ENCODE results near the gene PODNL1.

DNA sequence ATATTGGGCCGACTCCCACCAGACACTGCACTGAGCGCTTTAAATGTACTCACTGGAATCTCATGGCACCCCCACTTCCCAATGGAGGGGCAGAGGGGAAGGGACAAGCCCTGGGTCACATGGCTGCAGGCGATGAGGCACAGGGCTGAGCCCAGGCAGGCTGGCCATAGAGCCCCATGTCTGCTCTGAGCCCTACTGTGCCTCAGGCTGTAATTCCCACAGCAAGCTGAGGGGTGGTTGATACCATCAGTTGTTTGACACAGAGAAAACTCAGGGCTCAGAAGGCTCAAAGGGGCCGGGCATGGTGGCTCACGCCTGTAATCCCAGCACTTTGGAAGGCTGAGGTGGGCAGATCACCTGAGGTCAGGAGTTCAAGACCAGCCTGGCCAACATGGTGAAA, 42.8 kb upstream of the PODNL1 start:
- TF ChIP-seq, protein P1, sequence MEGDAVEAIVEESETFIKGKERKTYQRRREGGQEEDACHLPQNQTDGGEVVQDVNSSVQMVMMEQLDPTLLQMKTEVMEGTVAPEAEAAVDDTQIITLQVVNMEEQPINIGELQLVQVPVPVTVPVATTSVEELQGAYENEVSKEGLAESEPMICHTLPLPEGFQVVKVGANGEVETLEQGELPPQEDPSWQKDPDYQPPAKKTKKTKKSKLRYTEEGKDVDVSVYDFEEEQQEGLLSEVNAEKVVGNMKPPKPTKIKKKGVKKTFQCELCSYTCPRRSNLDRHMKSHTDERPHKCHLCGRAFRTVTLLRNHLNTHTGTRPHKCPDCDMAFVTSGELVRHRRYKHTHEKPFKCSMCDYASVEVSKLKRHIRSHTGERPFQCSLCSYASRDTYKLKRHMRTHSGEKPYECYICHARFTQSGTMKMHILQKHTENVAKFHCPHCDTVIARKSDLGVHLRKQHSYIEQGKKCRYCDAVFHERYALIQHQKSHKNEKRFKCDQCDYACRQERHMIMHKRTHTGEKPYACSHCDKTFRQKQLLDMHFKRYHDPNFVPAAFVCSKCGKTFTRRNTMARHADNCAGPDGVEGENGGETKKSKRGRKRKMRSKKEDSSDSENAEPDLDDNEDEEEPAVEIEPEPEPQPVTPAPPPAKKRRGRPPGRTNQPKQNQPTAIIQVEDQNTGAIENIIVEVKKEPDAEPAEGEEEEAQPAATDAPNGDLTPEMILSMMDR (IDR thresholded peaks at IDR 0.05 in 2 of 3, conservative IDR thresholded peaks at IDR 0.05 in 1 of 3; ENCODE audit: control insufficient read depth in 2 of 3, extremely low read depth in 1 of 3, insufficient read depth in 1 of 3, low read depth in 3 of 3, low read length in 3 of 3): no peak
- TF ChIP-seq GATAD2B (conservative IDR thresholded peaks at IDR 0.05; ENCODE audit: low read depth) (no peak), POLR2A (IDR thresholded peaks at IDR 0.05; ENCODE audit: low read depth, low read length) (no peak), SRF (IDR thresholded peaks at IDR 0.05; ENCODE audit: low read depth in 2 of 2, low read length in 2 of 2) (no peak), NFYB (IDR thresholded peaks at IDR 0.05; ENCODE audit: insufficient read depth, low read depth, low read length) (no peak), RBBP5 (conservative IDR thresholded peaks at IDR 0.05) (no peak), EZH2 (IDR thresholded peaks at IDR 0.05; ENCODE audit: borderline replicate concordance, control insufficient read depth, low read depth, low read length) (no peak), BHLHE40 (IDR thresholded peaks at IDR 0.05; ENCODE audit: borderline replicate concordance in 1 of 2, low read depth in 2 of 2, low read length in 1 of 2) (no peak), NR2C1 (IDR thresholded peaks at IDR 0.05) (no peak)
